Measurements from ENCODE around the gene MBD4.
"Not testable (repeated sequence)": the region's sequence is repeated elsewhere in the genome, so short reads cannot be mapped to it uniquely, and the experiment has no call there.

MBD4 gene

DNA sequence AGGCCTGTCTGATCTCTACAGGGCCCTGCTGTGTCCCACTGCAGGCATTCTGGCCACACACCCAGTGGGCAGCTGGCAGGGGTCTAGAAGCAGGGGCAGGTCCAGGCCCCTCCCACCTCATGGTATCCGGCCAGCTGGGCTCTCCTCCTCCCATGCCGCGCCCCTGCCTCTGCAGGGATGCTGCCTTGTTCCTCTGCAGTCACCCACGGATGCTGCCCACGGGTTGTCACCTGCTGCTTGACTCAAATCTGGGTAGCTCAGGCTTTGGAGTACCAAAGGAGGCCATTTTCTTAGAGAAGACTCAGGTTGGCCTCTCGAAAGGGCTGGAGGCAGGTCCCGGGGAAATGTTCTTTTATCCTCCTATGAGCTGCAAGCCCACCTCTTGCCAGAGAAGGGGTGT is 36.3 kb downstream of the MBD4 start:
- no peak for DNase-seq

GRCh38 chr3:129402616-129403015 is 37.1 kb downstream of the MBD4 start:
- DNase-seq, result no peak

- no peak for DNase-seq
Measured at GRCh38 chr3:129402210-129402609, 37.5 kb downstream of the MBD4 start.

DNA sequence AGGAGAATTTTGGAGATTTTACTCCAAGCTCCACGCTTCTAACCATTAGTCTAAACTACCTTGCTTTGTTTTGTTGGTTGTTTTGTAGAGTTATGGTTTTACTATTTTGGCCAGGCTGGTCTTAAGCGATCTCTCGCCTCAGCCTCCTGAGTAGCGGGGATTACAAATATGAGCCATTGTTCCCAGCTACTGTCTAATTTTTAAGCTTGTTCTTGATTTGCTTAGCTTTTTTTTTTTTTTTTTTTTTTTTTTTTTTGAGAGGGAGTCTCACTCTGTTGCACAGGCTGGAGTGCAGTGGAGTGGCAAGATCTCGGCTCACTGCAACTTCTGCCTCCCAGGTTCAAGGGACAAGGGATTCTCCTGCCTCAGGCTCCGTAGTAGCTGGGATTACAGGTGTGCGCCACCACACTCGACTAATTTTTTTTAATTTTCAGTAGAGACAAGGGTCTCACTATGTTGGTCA is 39.8 kb downstream of the MBD4 start:
- DNase-seq, result no peak

- DNase-seq, result peak; percentile 81
Measured at GRCh38 chr3:129399145-129399894, 40.4 kb downstream of the MBD4 start.

DNA sequence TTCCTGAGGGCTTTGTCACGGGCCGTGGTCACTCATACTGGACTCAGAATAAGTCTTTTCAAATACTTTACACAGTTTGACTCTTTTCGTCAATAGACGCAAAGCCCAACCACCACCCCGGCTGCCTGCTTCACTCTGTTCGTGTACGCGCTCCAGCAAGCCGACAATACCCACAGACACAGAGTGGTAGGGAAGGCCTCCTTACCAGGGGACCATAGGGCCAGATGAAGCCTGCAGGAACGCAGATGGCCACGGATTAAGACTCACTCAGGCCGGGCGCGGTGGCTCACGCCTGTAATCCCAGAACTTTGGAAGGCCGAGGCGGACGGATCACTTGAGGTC is 41.0 kb downstream of the MBD4 start:
- no peak for DNase-seq

DNA sequence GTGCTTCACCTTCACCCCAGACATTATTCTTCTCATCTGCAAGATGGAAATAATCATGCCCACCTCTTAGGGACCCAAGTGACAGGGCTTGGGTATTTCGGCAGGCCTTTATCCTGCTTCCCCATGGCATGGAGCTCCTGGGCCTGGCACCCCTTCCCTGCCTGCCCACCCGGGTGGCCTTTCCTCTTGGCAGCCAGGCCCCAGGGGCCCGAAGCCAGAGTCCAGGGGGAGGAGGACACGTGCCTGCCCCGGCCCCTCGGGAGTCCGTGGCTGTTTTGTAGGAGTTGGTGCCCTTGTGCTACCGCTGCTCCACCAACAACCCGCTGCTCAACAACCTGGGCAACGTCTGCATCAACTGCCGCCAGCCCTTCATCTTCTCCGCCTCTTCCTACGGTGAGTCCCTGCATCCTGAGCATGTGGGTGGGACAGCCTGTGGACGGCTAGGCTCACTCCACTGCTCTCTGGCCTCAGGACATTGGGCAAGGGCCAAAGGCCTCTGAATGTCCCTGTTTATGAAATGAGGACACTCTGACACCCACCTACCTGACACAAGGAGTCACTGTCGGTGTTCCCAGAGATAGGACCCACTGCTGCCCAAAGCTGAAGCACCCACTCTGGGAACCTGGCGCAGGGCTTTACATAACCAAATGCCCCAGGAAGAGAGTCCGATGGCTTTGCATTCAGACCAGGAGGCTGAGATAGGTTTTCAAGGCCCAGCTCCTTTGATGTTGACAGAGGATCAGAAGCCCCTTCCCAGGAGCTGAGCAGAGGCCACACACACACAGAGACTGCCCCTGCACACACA is 45.8 kb downstream of the MBD4 start:
- DNase-seq, result not testable (repeated sequence)

DNA sequence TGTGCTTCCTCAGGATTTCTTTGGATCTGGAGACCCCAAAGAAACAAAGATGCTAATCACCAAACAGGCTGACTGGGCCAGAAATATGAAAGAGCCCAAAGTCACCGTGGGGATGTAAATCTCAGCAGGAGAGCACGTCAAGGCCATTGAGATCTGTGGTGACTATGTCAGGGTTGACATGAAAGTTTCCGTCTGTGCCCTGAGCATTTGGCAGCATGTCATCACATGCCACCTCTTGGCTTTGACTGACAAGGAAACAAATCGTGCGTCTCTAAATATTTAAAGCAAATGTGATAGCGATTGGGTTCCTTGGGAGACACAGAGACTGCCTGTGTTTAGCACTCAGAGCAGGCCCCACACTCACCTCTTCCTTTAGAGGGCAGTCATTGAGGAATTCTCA is 46.5 kb downstream of the MBD4 start:
- no peak for DNase-seq

GRCh38 chr3:129392106-129392887 is 47.5 kb downstream of the MBD4 start:
- not testable (repeated sequence) for DNase-seq

GRCh38 chr3:129391583-129391982 is 48.2 kb downstream of the MBD4 start:
- not testable (repeated sequence) for DNase-seq

- DNase-seq, result no peak
Measured at GRCh38 chr3:129389572-129389937, 50.2 kb downstream of the MBD4 start.

DNA sequence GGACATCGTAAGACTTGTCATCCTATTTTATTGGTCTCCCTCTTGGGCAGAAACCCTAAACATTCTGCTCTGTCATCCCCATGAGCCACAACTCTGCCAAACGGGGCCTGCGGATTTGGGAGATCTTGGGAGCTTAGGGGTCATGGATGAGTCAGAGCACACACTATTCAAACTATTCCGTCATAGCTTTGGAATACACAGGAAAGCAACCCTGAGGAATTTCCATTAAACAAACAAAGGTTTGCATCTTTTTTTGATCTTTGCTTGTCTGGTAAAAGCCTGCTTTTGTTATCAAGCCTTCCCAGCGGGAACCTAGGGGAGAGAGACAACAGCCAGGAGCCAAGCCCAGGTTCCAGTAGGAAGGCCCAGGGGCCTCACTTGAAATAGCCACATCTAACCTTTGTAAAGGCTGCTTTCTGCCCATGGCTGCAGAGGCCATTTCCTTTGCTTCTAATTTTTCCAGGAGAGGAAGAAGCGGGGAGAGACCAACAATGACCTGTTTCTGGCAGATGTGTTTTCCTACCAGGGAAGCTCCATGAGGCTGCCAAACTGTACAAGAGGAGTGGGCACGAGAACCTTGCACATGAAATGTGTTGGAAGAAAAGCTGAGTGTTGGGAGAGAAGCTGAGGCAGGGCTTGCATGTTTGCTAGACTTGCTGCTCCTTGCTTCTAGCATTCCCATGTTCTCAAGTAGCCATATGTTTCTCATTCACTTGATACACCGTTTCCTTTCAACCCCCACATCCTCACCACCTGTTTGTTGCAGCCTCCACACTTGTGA is 50.8 kb downstream of the MBD4 start:
- not testable (repeated sequence) for DNase-seq

- DNase-seq, result no peak
Measured at GRCh38 chr3:129387487-129387886, 52.3 kb downstream of the MBD4 start.

DNA sequence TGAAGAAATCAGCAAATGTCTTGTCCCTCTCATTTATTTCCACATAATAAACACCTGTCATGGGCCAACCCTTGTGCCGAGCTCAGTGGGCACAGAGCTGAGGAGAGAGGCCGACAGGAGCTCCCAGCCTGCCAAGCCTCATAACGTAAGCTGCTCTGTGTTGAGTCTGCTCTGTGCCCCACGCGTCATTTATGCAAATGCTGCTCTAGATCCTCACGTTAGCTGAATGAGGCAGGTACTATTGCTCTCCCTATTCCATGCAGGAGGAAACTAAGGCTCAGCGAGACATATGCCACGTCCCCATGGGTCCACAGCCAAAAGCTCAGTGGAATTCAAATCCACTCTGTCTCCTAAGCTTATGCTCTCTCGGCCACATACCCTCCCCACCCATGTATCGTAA is 52.8 kb downstream of the MBD4 start:
- no peak for DNase-seq

GRCh38 chr3:129385507-129385906 is 54.2 kb downstream of the MBD4 start:
- not testable (repeated sequence) for DNase-seq

DNA sequence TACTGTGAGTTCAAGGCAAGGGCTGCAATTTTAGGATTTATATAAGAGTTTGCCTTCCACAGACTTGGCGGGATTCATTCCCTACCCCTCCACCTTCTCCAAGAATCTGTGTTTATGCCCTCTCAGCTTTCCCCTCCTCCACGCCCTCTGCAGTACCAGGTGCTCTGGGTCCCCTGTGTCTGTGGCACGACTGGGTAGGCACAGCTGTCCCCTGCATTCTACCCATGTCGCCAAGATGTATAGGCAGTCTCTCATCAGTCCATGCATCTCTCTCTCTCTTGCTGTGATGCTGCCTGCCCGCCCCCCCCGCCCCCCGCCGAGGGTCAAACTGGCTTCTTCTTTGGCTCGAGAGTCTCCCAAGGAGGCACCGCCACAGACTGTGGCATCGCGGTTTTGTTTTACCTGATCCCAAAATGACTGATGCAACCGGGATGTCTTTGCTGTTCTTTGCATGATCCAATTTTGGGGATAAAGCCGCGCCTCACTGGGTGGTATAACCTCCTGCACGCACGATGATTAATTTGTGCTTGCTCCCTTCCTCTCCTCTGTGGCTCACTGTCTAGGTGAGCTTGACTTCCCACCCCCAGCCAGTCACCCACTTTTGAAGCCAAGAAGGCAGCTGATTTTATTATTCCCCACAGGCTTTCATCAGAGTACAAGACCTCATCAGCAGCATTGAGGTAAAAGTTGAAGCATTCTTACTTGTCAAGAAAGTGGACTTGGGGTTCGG is 55.0 kb downstream of the MBD4 start:
- DNase-seq, result no peak

DNA sequence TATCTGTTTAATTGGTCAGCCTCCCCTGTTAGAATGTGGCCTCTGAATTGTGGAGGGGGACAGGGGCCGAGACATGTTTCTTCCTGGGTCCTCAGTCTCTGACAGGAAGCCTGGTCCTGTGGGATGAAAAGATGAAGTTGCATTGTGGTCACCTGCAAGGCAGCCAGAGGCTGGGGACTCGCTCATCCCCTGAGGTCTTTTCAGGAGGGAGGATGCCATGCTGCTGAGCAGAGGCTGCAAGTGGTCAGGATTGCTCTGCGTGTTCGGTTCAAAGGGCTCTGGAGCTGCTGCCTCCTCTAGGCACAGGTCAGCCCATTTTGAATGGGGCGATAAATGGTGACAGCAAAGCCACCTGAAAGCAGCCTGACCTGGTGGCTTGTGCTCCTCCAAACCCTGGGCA is 55.6 kb downstream of the MBD4 start:
- DNase-seq, result not testable (repeated sequence)

DNA sequence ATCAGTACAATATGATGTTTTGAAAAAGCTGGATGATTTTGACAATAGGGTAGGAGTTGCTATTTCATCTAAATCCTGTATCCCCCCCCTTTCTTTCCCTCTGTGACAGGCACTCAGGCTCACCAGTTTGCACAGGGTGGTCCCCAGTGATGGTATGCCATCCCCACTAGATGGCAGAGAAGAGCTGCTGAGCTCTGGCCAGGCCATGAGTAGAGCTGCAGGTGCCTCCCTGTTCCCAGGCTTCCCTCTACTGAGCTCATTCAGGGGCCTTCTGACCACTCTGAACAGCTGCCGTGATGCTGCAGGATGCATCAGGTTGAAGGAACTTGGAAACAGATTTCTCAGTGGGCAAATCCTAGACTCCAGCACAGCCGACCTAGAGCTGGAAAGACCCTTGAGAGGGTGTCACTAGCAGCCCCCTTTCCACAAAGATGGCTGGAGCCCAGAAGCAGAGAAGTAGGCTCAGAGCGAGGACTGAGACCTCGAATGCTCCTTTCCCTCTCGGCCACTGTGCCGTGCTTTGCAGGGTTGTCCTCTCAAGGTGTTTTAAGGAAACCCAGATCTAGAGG is 56.4 kb downstream of the MBD4 start:
- DNase-seq, result peak; percentile 13

GRCh38 chr3:129382366-129382765 is 57.4 kb downstream of the MBD4 start:
- DNase-seq, result no peak

All from NCI-H1048 (cell line).